ENCODE measurements around the gene IL26.

IL26 gene

DNA sequence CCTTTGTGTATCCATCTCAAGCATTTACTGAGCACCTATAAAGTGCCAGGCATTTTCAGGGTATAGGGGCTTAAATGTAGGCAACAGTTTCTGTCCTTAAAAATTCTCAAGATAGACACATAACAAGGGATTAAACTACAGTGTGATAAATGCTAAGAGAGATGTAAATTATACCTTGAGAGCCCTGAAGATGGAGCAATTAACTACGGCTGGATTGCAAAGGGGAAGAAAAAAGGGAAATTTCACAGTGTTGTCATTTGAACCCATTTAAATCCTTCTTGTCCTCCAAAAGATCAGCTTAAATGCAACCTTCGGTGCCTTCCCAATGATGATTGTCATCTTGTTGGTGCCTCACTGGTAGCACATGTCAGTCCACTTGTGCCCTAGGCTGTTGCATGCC lies 11.5 kb upstream of the IL26 start:
- POLR2A ChIA-PET: no interaction called here
- no peak for DNase-seq (ENCODE audit: extremely low spot score)
- CTCF ChIA-PET: no interaction called here
- TF ChIP-seq L3MBTL2 (conservative IDR thresholded peaks at IDR 0.05) (no peak), TARDBP (IDR thresholded peaks at IDR 0.05) (no peak), LEF1 (IDR thresholded peaks at IDR 0.05; ENCODE audit: borderline replicate concordance) (no peak), ARNT (IDR thresholded peaks at IDR 0.05) (no peak), SUZ12 (IDR thresholded peaks at IDR 0.05) (no peak), NFRKB (IDR thresholded peaks at IDR 0.05) (no peak), BHLHE40 (IDR thresholded peaks at IDR 0.05; ENCODE audit: borderline replicate concordance) (no peak), SP1 (IDR thresholded peaks at IDR 0.05) (no peak), HDGF (IDR thresholded peaks at IDR 0.05; ENCODE audit: borderline replicate concordance) (no peak), FOXM1 (IDR thresholded peaks at IDR 0.05; ENCODE audit: borderline replicate concordance) (no peak), ELF4 (IDR thresholded peaks at IDR 0.05) (no peak), ZNF384 (IDR thresholded peaks at IDR 0.05) (no peak)
- TF ChIP-seq, protein P1, sequence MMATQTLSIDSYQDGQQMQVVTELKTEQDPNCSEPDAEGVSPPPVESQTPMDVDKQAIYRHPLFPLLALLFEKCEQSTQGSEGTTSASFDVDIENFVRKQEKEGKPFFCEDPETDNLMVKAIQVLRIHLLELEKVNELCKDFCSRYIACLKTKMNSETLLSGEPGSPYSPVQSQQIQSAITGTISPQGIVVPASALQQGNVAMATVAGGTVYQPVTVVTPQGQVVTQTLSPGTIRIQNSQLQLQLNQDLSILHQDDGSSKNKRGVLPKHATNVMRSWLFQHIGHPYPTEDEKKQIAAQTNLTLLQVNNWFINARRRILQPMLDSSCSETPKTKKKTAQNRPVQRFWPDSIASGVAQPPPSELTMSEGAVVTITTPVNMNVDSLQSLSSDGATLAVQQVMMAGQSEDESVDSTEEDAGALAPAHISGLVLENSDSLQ (IDR thresholded peaks at IDR 0.05): no peak

DNA sequence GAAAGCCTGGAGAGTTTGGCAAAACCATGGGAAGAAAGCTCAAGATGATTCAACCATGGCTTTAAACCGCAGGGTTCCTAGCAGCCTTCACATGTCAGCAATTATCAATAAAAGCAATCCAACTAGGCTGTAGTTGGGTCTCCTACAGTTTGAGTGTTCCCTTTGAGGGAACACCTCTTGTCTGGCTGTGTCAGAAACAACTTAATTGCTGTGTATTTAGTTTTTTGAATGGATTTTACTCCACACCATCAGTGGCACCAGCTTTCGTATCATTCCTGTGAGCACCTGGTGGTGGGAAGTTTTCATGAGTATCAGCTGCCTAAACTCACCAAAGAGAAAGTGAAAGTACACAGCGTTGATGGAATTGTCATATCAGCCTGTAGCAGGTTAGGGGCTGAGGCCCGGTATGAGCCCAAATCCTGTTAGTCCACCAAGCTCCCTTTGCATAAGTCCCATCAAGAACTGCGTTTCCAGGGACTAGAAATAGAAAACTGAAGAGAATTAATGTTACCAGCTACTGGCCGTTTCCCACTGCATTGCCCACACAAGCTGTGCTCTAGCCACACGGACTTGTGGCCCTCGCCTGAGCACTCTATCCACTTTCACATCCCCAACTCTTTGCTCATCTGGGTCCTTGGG lies 10.9 kb upstream of the IL26 start:
- CTCF ChIA-PET: no interaction called here
- POLR2A ChIA-PET: no interaction called here
- DNase-seq (ENCODE audit: extremely low spot score): no peak
- TF ChIP-seq ARNT (IDR thresholded peaks at IDR 0.05): no peak

DNA sequence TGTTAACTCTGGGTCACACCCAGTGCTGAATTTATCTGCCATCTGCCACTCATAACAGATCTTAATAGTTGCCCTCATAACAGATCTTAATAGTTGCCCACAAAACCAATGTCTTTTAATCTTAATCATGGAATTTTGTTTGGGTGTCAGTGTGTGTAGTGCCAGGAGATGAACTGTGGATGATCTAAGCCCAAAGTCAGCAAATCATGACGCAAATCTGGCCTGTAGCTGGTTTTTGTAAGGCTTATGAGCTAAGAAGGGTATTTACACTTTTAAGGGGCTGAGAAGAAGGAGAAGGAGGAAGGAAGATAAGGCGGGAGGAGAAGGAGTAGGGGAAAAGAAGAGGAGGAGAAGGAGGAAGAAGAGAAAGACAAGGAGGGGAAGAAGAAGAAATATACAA lies 10.0 kb upstream of the IL26 start:
- no peak for TF ChIP-seq NFRKB (IDR thresholded peaks at IDR 0.05)
- no peak for TF ChIP-seq L3MBTL2 (conservative IDR thresholded peaks at IDR 0.05)
- no peak for TF ChIP-seq HDGF (IDR thresholded peaks at IDR 0.05; ENCODE audit: borderline replicate concordance)
- TF ChIP-seq TARDBP (IDR thresholded peaks at IDR 0.05): no peak
- no peak for TF ChIP-seq ARNT (IDR thresholded peaks at IDR 0.05)
- CTCF ChIA-PET: no interaction called here
- POLR2A ChIA-PET: no interaction called here
- DNase-seq (ENCODE audit: extremely low spot score): no peak

DNA sequence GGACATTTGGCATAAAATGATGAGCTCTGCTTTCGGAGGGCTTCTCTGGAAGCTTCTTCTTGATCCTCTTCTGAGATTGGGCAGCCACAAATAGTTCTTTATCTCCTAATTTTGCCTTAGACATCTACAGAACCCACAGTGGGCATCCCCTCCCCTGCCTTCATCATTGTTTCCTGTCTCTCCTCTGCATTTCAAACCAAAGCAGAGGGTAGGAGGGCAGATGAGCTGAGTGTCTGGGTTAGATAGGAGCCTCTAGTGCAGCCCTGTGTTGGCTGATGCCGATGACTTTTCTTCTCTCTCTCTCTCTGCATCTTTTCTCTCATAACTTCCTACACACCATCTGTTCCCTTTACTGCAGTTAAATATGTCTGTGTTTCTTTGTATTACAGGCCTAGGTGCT lies 8.5 kb upstream of the IL26 start:
- ChIA-PET POLR2A (no interaction called here), CTCF (no interaction called here)
- TF ChIP-seq ARNT (IDR thresholded peaks at IDR 0.05) (no peak), SUZ12 (IDR thresholded peaks at IDR 0.05) (no peak), BHLHE40 (IDR thresholded peaks at IDR 0.05; ENCODE audit: borderline replicate concordance) (no peak), FOXM1 (IDR thresholded peaks at IDR 0.05; ENCODE audit: borderline replicate concordance) (no peak), ELF4 (IDR thresholded peaks at IDR 0.05) (no peak), HDGF (IDR thresholded peaks at IDR 0.05; ENCODE audit: borderline replicate concordance) (no peak), LEF1 (IDR thresholded peaks at IDR 0.05; ENCODE audit: borderline replicate concordance) (no peak), ZNF384 (IDR thresholded peaks at IDR 0.05) (no peak)
- TF ChIP-seq, protein P1 (IDR thresholded peaks at IDR 0.05): no peak
- DNase-seq (ENCODE audit: extremely low spot score): no peak

DNA sequence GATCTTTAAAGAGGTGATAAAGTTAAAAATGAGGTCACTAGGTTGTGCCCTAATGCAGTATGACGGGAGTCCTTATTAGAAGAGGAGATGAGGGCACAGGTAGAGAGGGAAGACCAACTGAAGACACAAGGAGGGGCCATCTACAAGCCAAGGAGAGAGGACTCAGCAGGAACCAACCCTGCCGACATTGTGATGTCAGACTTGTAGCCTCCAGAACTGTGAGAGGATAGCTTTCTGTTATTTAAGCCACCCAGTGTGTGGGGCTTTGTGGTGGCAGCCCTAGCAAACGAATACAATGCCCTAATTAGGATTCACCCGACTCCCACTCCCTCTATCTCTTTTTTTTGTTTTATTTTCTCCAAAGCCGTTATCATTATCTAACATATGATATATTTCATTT lies 7.9 kb upstream of the IL26 start:
- TF ChIP-seq SP1 (IDR thresholded peaks at IDR 0.05) (no peak), HDGF (IDR thresholded peaks at IDR 0.05; ENCODE audit: borderline replicate concordance) (no peak), ELF4 (IDR thresholded peaks at IDR 0.05) (no peak)
- TF ChIP-seq, protein P1 (IDR thresholded peaks at IDR 0.05): no peak
- ChIA-PET POLR2A (no interaction called here), CTCF (no interaction called here)
- DNase-seq (ENCODE audit: extremely low spot score): no peak

DNA sequence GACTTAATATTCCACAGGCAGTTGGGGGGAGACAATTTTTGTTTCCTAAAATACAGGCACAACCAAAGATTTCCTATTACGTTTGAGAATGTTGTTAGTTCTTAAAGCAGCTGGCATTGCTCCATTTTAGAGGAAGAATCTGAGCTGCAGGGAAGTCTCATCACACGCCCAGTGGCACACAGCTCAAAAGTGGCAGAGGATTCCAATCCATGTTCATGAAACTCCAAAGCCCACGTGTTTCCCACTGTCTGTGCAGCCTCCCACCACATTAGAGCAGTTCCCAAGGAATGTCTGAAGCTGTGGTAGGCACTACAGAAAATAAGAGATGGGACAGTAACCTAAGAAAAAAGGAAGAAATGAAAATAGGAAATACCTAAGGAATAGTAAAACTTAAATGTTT lies 6.1 kb upstream of the IL26 start:
- POLR2A ChIA-PET: no interaction called here
- CTCF ChIA-PET: interaction anchor here (0.6 to 2.1 kb wide), 3 partner anchors 9 to 737 kb away, joined by 3 to 6 read pairs (median 4); no protein-coding TSS in a partner anchor
- no peak for DNase-seq (ENCODE audit: extremely low spot score)
- no peak for TF ChIP-seq ZNF384 (IDR thresholded peaks at IDR 0.05)
- no peak for TF ChIP-seq NFRKB (IDR thresholded peaks at IDR 0.05)
- no peak for TF ChIP-seq CTBP1 (IDR thresholded peaks at IDR 0.05; ENCODE audit: borderline replicate concordance)
- no peak for TF ChIP-seq TARDBP (IDR thresholded peaks at IDR 0.05)
- no peak for TF ChIP-seq SP1 (IDR thresholded peaks at IDR 0.05)
- no peak for TF ChIP-seq HDGF (IDR thresholded peaks at IDR 0.05; ENCODE audit: borderline replicate concordance)
- no peak for TF ChIP-seq FOXM1 (IDR thresholded peaks at IDR 0.05; ENCODE audit: borderline replicate concordance)
- TF ChIP-seq SUZ12 (IDR thresholded peaks at IDR 0.05): no peak
- TF ChIP-seq, protein P1 (IDR thresholded peaks at IDR 0.05): no peak
- no peak for TF ChIP-seq FOXK2 (IDR thresholded peaks at IDR 0.05)
- no peak for TF ChIP-seq ELF4 (IDR thresholded peaks at IDR 0.05)
- TF ChIP-seq LEF1 (IDR thresholded peaks at IDR 0.05; ENCODE audit: borderline replicate concordance): no peak
- TF ChIP-seq L3MBTL2 (conservative IDR thresholded peaks at IDR 0.05): no peak
- no peak for TF ChIP-seq FOXA1 (IDR thresholded peaks at IDR 0.05)
- TF ChIP-seq BHLHE40 (IDR thresholded peaks at IDR 0.05; ENCODE audit: borderline replicate concordance): no peak
- no peak for TF ChIP-seq ARNT (IDR thresholded peaks at IDR 0.05)

Measured in HEK293T (cell line).